ENCODE measurements around the gene RARB. TPM values are rescaled to one million over a fixed set of nuclear protein-coding genes. Genes with fewer than 3 reads are reported as not detected.

Gene RARB
- total RNA-seq, 1 donor from 2014 or later = 20.3 TPM

DNA sequence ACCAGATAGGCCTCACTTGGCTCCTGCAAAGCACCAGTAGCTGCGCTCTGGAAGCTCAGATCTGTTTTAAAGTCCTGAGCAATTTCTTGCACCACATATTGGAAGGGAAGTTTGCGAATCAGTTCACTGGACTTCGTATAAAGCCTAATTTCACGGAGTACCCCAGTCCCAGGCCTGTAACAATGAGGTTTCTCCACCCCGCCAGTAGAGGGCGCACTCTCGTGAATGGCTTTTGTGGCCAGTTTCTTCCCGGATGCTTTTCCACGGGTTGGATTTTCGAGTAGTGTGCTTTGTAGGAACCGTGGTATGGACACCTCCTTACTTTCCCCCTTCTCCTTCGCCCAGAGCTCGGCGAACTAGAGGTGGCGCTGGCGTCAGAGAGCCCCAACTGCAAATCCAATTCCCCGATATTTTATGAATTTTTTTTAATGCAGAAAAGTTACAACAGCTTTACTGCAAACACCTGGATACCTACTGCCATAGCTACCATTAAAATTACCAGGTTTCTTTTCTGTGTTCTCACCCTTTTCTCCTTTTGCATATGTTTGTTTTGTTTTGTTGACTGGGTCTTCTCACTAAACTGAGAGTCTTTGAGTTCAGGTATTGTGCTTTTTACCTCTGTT, 13.3 kb downstream of the RARB start:
- DNase-seq (ENCODE audit: low spot score) = no peak
- intact Hi-C loops (cut with DNase I) = no loop called here

- DNase-seq (ENCODE audit: low spot score) = no peak
- intact Hi-C loops (cut with DNase I) = no loop called here
Measured at GRCh38 chr3:25442486-25442885, 14.4 kb downstream of the RARB start.

DNA sequence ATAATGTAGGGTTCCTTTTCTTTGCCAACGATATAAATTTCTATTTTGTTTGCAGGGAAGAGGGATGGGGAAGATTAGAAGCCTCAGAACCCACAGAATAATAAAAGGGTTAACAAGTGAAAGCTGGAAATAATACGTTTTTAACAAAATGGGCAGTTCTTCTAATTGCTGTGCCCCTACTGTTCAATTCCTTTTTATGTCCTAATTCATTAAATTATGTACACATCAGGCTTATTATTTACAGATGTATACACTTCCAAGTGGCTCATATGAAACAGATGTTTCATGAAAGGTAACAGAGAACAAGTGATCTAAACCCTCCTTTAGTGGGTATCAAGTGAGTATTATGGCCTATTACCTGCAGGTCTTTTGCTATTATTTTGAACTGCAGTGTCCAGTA, 16.2 kb downstream of the RARB start:
- DNase-seq (ENCODE audit: low spot score) = no peak
- intact Hi-C loops (cut with DNase I) = no loop called here

DNA sequence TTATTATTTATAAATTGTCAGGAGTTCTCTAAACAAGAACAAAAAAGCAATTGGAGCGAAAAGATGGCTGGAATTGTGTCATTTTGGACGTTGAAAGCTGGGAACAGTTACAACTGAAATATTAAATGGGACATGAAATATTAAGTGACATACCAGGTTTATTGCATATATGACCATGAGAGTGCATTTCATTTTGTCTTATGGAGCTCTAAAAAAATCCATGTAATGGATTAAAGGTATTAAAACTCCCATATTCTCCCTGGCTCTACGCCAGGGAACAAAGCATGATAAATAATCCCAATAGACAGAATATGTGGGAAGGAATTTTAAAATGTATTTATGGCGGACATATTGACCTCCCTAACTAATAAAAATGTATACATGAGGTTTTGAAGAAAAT, 17.7 kb downstream of the RARB start:
- intact Hi-C loops (cut with DNase I) = no loop called here
- DNase-seq (ENCODE audit: low spot score) = no peak

GRCh38 chr3:25447285-25447684, 19.2 kb downstream of the RARB start:
- intact Hi-C loops (cut with DNase I) = no loop called here

GRCh38 chr3:25447925-25448324, 19.9 kb downstream of the RARB start:
- DNase-seq (ENCODE audit: low spot score) = no peak
- intact Hi-C loops (cut with DNase I) = no loop called here

More at GRCh38 chr3:25447285-25447684, 19.2 kb downstream of the RARB start:
- no peak for DNase-seq (ENCODE audit: low spot score)

- intact Hi-C loops (cut with DNase I) = no loop called here
- DNase-seq (ENCODE audit: low spot score) = peak; percentile 91
Measured at GRCh38 chr3:25448750-25449692, 21.0 kb downstream of the RARB start.

DNA sequence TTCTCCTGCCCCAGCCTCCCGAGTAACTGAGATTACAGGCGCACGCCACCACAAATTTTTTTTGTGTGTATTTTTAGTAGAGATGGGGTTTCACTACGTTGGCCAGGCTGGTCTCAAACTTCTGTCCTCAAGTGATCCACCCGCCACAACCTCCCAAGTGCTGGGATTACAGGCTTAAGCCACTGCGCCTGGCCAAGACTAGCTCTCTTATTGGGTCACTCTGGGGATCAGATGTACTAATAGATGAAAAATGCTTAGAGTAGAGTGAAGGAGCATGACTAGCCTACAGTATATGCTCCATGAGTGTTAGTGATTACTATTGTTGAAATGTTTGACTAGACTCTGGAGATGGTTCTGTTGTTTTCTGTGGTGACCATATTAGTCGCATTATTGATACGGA, 21.8 kb downstream of the RARB start:
- DNase-seq (ENCODE audit: low spot score) = no peak
- intact Hi-C loops (cut with DNase I) = loop anchor here (10.0 kb wide), 1 partner anchor 335 kb away; the partner anchor contains the start of gene NGLY1

GRCh38 chr3:25452192-25452591, 24.1 kb downstream of the RARB start:
- DNase-seq (ENCODE audit: low spot score) = no peak

DNA sequence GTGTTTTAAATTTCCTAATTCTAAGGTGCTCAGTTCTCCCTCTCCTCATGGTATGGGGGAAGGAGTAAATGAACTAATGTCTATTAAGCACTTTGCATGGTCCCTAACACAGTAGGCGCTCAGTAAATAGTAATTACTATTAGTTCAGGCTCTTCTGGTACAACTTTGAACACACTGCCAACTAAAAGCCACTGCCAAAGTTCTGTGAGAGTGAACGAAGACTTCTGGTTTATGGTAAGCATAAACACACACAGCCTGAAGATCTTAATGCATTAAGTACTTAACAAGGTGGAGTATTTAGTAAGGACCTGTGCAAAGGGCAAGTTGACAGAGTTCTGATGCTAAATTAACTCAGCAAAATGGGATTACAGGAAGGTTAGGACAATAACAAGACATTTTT, 24.7 kb downstream of the RARB start:
- no peak for DNase-seq (ENCODE audit: low spot score)
- intact Hi-C loops (cut with DNase I) = loop anchor here (10.0 kb wide), 1 partner anchor 332 kb away; the partner anchor contains the start of gene NGLY1

More at GRCh38 chr3:25452192-25452591, 24.1 kb downstream of the RARB start:
- intact Hi-C loops (cut with DNase I) = loop anchor here (10.0 kb wide), 1 partner anchor 333 kb away; the partner anchor contains the start of gene NGLY1

DNA sequence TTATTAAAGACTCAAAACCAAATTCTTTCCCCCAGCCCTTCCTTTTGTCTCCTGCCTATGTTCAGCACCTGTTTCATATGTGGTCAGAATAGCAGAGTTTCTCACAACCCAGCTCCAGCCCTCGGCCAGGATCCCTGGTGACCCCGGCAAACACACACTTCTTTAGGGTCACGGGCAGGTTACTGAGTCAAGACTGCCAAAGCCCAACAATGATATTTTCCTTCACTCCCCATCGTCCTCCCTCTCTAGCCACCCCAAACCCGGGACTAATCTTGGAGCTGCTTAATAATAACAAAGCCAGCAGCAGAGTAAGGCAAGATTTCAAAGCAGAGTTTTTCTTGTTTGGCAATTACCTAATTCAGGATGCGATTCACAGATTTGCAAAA, 25.5 kb downstream of the RARB start:
- intact Hi-C loops (cut with DNase I) = loop anchor here (2.0 to 10.0 kb wide), 2 partner anchors 25 to 331 kb away; partner anchors contain the start of genes NGLY1 and RARB
- no peak for DNase-seq (ENCODE audit: low spot score)

GRCh38 chr3:25454005-25454927, 26.2 kb downstream of the RARB start:
- no peak for DNase-seq (ENCODE audit: low spot score)
- intact Hi-C loops (cut with DNase I) = loop anchor here (2.0 to 10.0 kb wide), 2 partner anchors 25 to 331 kb away; partner anchors contain the start of genes NGLY1 and RARB

DNA sequence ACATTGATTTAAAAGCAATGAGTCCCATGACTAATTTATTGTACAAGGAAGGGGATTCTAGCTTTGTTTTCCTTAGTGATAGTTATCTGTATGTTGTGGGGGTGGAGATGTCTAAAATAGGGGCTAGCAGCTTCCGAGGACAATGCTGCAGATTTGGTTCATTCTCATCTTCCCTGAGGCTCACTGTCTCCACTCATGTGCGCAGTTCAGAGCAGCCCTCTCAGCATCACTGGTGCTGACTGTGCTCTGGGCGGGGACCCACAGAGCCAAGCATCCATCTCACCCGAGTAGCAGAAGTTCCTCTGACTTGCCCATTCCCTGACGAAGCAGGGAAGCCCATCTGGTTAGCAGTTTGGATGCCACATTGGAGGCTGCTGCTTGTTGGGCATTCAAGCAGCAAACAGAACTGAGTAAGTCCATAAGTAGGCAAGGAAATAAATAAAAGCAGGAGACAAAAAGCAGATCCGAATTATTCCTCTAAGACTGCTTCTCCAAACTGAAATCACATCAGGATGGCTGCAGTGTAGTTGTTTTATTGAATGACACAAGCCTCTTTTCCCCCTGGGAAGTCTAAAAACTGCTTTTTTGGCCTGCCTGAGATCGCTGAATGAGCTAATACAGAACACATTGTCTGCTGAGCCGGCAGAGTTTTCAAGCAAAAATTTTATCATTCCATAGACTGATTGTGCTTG, 27.5 kb downstream of the RARB start:
- intact Hi-C loops (cut with DNase I) = loop anchor here (2.0 to 10.0 kb wide), 2 partner anchors 27 to 329 kb away; partner anchors contain the start of genes NGLY1 and RARB
- DNase-seq (ENCODE audit: low spot score) = no peak

DNA sequence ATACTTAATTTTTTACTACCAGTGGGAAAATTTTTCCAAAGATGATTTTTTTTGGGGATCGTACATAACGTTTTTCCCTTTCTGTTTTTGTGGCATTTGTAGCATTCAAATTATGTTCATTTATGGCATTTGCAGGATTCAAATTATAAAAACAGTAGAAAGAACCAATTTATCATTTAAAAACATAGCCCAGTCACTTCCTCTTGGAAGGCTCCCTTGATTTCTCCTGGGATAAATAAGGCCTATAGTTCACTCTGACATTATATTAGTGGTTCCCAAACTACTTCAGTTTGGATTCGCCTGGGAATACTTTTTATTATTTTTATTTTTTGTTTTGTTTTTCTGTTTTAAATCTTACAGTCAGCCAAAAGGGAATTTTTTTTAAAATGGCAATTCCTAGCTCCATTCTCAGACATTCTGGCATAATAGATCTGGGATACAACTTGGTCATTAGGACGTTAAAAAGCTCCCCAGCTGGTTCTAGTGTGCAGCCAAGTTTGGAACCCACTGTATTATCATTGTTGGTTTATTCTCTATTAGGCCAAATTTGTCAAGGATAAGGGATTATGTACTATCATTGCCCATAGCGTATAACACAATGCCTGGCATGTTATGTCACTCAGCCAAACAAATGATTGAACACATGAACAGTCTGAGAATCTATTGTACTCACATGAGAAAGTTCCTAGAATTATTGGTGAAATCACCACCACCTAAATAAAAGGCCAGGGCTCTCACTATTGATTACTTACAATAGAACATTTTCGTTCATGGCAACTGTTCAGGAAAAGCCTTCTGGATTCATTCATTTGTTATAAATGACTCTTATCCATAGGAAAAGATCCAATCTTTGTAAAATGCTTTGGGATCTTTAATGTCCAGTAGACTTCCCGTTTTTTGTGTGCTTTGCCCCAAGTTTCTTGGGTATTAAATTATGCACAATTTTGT, 28.9 kb downstream of the RARB start:
- intact Hi-C loops (cut with DNase I) = loop anchor here (10.0 kb wide), 1 partner anchor 328 kb away; the partner anchor contains the start of gene NGLY1
- no peak for DNase-seq (ENCODE audit: low spot score)

DNA sequence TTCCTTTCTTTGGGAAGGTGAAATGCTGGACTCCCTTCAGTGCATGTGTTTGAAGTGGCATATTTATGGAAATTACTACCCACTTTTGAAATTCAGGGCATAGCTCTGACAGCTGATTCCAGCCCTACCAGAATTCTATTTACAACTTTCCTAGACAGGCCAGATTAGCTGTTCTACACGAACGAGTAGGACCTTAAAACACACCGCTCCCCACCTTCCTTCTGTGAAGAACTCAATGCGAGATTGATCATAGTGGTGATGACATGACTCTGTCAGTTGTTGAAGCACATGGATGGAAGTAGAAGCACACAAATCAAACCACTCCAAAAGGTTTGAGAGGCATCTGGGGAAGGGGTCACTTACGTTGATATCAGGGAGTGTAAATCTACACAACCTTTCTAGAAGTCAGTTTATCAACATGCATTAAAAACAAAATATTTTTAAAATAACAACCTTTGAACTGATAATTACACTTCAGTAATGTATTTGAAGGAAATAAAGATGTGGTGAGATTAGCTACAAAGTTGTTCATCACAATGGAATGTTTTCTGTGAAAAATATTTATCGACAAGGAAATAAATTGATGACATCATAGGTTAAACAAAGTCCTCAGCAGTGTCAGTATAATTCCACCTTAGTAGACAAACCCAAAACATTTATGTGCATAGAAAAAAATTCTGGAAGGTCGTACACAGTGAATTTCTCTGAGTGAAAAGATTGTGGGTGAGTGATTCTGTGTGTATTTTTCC, 29.8 kb downstream of the RARB start:
- intact Hi-C loops (cut with DNase I) = loop anchor here (10.0 kb wide), 1 partner anchor 327 kb away; the partner anchor contains the start of gene NGLY1
- no peak for DNase-seq (ENCODE audit: low spot score)

DNA sequence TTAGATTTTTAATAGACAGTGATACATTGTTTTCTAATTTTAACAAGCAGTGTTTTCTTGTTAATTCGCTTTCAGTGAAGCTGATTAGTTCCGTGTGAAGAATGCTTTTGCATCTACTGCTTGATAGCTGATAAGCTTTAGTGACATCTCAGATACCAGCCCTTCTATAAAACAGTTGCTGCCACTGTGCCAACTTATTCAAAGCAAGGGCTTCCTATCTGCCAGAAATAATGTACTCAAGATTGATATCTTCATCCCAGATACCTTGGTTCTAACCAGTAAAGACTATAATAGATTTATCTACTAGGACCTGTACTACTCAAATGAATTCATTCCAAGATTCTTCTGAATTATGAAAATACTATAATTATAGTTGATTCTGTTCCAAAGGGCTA, 30.4 kb downstream of the RARB start:
- intact Hi-C loops (cut with DNase I) = loop anchor here (10.0 kb wide), 1 partner anchor 326 kb away; the partner anchor contains the start of gene NGLY1
- no peak for DNase-seq (ENCODE audit: low spot score)

DNA sequence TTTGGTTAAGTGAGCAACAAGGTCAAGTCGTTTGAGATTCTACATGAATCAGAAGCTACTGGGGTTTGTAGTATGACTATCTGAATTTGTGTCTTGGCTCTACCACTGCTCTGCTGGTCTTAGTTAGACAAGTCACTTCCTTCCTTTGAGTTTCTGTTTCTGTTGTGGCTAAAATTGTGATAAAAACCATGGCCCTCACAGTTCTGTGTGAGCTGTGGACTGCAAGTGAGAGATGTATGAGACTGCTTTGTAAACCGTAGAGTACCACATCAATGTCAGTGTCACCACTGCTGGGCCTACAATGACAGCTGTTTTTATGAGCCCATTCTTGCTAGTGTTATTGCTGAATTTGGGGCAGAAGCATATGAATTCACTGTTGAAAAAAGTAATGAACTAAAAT, 32.7 kb downstream of the RARB start:
- no peak for DNase-seq (ENCODE audit: low spot score)
- intact Hi-C loops (cut with DNase I) = no loop called here

All from cardiac septum (tissue), 1 donor.